Stomach (tissue), 4 donors: ENCODE data around the gene DHCR7.

Source experiments
- CTCF ChIP-seq, 7 experiments: fragments of 450-650 bp in 4 of 7; fragments of 200-600 bp in 3 of 7; sonication (generic) in 3 of 7; IDR thresholded peaks; one replicate each; pipeline ENCODE4 v1.5.1; 2016 to 2019; ENCODE audit warnings: antibody characterized with exemption in 7 of 7, control low read depth in 2 of 7, mild to moderate bottlenecking in 1 of 7
- EP300 ChIP-seq: sonication (generic); formaldehyde crosslinking; IDR thresholded peaks from one replicate; pipeline ENCODE4 v1.6.1; 2017; ENCODE audit warnings: antibody characterized with exemption
- POLR2A ChIP-seq, 4 donors: fragments of 450-650 bp; IDR thresholded peaks; one replicate each; pipeline ENCODE4 v1.6.1; 2016; ENCODE audit warnings: antibody characterized with exemption in 4 of 4, control low read depth in 2 of 4, mild to moderate bottlenecking in 1 of 4, moderate library complexity in 1 of 4
- POLR2AphosphoS5 ChIP-seq, 3 donors: sonication (generic); formaldehyde crosslinking; IDR thresholded peaks; one replicate each; pipeline ENCODE4 v1.6.1; 2016; ENCODE audit warnings: antibody characterized with exemption in 3 of 3

GRCh38 chr11:71397331-71397860 is 50.8 kb downstream of the DHCR7 start:
- TF ChIP-seq POLR2A (IDR thresholded peaks at IDR 0.05) (no peak), CTCF (IDR thresholded peaks at IDR 0.05) (no peak), POLR2AphosphoS5 (IDR thresholded peaks at IDR 0.05) (no peak), EP300 (no peak)
